Prostate gland (tissue), 2 donors: ENCODE results near the gene ASB15. TPM values are rescaled to one million over a fixed set of nuclear protein-coding genes. Genes with fewer than 3 reads are reported as not detected.

Source experiments
- DNase-seq: peaks from one replicate; pipeline ENCODE4 v3.0.0-alpha.2; 2019; ENCODE audit warnings: low spot score
- H3K27ac ChIP-seq, 2 donors: fragments of 200-600 bp; sonication (generic); 2 replicates each; pipeline ENCODE4 v1.5.1; 2017 to 2019
- H3K27me3 ChIP-seq: fragments of 200-600 bp; sonication (generic); replicated peaks from 2 replicates; pipeline ENCODE4 v1.5.1; 2019; ENCODE audit not compliant: insufficient read depth
- H3K36me3 ChIP-seq, 2 donors: fragments of 200-600 bp; sonication (generic); 1 replicate in 1 of 2; 2 replicates in 1 of 2; pipeline versions ENCODE4 v1.5.1 to v1.8.1; 2017 to 2019
- H3K4me1 ChIP-seq: fragments of 200-600 bp; sonication (generic); replicated peaks from 2 replicates; pipeline ENCODE4 v1.5.1; 2019
- H3K4me3 ChIP-seq, 2 donors: fragments of 200-600 bp; sonication (generic); 2 replicates each; pipeline ENCODE4 v1.5.1; 2017 to 2019
- H3K9me3 ChIP-seq: fragments of 200-600 bp; sonication (generic); 2 replicates; pipeline ENCODE4 v1.5.1; 2017
- POLR2A ChIP-seq: fragments of 450-650 bp; IDR thresholded peaks from one replicate; pipeline ENCODE4 v1.6.1; 2016; ENCODE audit warnings: antibody characterized with exemption, mild to moderate bottlenecking
- POLR2AphosphoS5 ChIP-seq: sonication (generic); formaldehyde crosslinking; IDR thresholded peaks from one replicate; pipeline ENCODE4 v1.6.1; 2017; ENCODE audit warnings: antibody characterized with exemption
- WGBS: methylation state at CpG from one replicate; pipeline ENCODE4 v1.1.5; 2018; 5-methylcytosine and 5-hydroxymethylcytosine counted together
- intact Hi-C: fragments of 100-400 bp; cut with DNase I; formaldehyde crosslinking; loops from one replicate; pipeline ENCODE4 v1.14.2; 2022
- total RNA-seq, 2 donors: library from RNA; depleted of rRNA; stranded (reverse); fragments of >200 nt; gene quantifications; one replicate each; pipeline ENCODE4 v1.1.0, GENCODE V29; 2016
- TF ChIP-seq, protein P1 (sequence below), 4 experiments: fragments of 200-600 bp in 2 of 4; fragments of 450-650 bp in 2 of 4; sonication (generic) in 2 of 4; IDR thresholded peaks; 1 replicate in 3 of 4; 2 replicates in 1 of 4; pipeline ENCODE4 v1.5.1; 2016 to 2019; ENCODE audit warnings: antibody characterized with exemption in 4 of 4, mild to moderate bottlenecking in 2 of 4, moderate library complexity in 2 of 4

Gene ASB15
- total RNA-seq, 2 donors from 2014 or later = 1.1 TPM; not detected in 1

DNA sequence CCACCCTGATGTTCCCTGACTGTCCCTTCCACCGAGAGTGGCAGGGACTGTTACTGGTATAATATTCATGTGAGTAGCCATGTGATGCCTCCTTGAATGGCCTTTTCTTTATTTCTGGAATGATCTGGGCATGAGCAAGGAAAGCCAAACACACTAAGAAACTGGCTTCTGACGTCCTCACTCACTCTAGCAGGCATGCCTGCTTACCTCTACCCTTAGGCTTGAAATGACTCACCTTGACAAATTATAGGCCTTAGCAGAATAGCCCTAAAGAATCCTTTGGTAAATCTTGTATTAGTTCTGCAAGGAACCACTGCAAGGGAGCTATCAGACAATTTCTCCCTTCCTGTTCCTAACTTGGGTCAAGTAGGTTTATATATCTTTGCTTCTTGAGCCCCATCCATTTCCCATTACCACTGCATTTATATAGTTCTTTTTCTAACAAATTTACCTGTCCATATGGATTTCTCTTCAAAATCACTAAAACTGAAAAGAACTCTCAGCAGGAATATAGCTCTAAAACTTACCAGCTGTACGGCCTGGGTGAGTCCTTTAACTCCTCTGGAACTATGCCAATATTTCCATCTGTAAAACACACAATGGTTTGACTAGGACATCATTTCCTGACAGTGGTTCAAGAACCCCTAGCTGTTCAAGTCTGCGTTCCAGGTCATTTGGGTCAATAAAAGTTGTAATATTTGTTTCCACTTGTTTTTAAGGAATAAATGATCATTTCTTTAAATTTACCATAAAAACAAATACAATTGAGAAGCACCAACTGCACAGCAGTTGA, 31.0 kb upstream of the ASB15 start:
- Histone ChIP-seq H3K4me3 (no peak overlapping the region), H3K36me3 (no peaks in the 10 kb centered on the region), H3K27me3 (no peaks in the 10 kb centered on the region), H3K9me3 (no peaks in the 10 kb centered on the region), H3K27ac (no peak overlapping the region), H3K4me1 (no peaks in the 10 kb centered on the region)
- 54% methylated on average over 4 of the region's 4 CpGs for whole genome bisulfite sequencing
- intact Hi-C loops = no loop called here
- DNase-seq = no peak
- TF ChIP-seq POLR2A (no peak), POLR2AphosphoS5 (no peak)
- TF ChIP-seq, protein P1, sequence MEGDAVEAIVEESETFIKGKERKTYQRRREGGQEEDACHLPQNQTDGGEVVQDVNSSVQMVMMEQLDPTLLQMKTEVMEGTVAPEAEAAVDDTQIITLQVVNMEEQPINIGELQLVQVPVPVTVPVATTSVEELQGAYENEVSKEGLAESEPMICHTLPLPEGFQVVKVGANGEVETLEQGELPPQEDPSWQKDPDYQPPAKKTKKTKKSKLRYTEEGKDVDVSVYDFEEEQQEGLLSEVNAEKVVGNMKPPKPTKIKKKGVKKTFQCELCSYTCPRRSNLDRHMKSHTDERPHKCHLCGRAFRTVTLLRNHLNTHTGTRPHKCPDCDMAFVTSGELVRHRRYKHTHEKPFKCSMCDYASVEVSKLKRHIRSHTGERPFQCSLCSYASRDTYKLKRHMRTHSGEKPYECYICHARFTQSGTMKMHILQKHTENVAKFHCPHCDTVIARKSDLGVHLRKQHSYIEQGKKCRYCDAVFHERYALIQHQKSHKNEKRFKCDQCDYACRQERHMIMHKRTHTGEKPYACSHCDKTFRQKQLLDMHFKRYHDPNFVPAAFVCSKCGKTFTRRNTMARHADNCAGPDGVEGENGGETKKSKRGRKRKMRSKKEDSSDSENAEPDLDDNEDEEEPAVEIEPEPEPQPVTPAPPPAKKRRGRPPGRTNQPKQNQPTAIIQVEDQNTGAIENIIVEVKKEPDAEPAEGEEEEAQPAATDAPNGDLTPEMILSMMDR (IDR thresholded peaks at IDR 0.05) = no peak

DNA sequence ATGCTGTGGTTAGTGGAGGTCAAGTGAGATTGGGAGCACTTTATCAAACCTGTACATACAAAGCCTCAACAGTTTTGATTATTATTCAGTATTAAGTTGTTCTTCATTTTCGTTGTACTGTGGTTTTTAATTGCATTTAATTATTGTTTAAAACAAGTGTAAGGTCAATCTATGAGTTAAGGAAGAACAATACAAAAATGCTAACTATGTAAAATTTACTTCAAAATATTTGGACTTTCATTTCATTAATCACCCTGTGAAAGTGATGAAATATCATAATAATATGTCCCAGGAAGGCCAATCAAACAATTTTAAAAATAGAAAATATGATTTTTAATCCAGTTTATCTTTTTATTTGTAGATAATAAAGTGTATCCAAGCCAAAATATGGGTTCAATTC, 30.4 kb upstream of the ASB15 start:
- no peaks in the 10 kb centered on the region for H3K9me3 ChIP-seq
- H3K27ac ChIP-seq = no peak overlapping the region
- no peaks in the 10 kb centered on the region for H3K27me3 ChIP-seq
- H3K36me3 ChIP-seq = no peaks in the 10 kb centered on the region
- DNase-seq = no peak
- intact Hi-C loops = no loop called here
- 71% methylated on average over 1 of the region's 1 CpG for WGBS
- H3K4me3 ChIP-seq = no peak overlapping the region
- H3K4me1 ChIP-seq = no peaks in the 10 kb centered on the region
- TF ChIP-seq POLR2AphosphoS5 (no peak), POLR2A (no peak)
- TF ChIP-seq, protein P1 (IDR thresholded peaks at IDR 0.05) = no peak

DNA sequence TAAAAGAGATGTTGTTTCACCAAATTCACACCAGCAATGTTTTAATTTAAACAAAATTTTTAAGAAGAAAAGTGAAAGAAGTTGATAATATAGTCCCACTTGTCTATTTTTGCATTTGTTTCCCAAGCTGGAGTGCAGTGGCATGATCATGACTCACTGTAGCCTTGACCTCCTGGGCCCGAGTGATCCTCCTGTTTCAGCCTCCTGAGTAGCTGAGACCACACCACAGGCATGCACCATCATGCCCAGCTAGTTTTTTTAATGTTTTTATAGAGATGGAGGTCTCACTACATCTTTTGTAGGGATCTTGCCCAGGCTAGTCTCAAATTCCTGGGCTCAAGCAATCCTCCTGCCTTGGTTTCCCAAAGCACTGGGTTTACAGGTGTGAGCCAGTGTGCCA, 29.9 kb upstream of the ASB15 start:
- Histone ChIP-seq H3K36me3 (no peaks in the 10 kb centered on the region), H3K27ac (no peak overlapping the region), H3K27me3 (no peaks in the 10 kb centered on the region), H3K4me3 (no peak overlapping the region), H3K9me3 (no peaks in the 10 kb centered on the region), H3K4me1 (no peaks in the 10 kb centered on the region)
- no peak for DNase-seq
- intact Hi-C loops = no loop called here
- TF ChIP-seq POLR2A (no peak), POLR2AphosphoS5 (no peak)
- WGBS = 63% methylated on average over 1 of the region's 1 CpG

DNA sequence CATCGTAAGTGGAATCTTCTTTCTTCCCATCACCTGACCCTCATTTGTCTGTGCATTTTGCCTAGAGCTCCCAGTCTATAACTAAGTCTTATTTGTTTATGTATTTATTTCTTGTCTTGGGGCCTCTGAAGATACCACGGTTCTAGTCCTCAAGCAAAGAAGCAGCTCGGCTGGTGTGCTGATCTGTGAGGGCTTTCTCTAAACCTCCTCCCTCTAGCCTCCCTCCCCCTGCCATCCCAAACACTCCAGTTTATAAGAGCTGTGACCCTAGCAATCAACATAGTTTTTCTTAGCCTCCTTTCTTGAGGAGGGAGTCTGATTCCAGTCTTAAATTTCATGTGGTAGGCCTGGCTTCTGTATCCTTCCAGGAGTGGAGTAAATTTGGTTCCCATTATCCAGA, 28.3 kb upstream of the ASB15 start:
- intact Hi-C loops = no loop called here
- DNase-seq = no peak
- no peaks in the 10 kb centered on the region for H3K4me1 ChIP-seq
- no peaks in the 10 kb centered on the region for H3K9me3 ChIP-seq
- no peaks in the 10 kb centered on the region for H3K36me3 ChIP-seq
- H3K27ac ChIP-seq = no peak overlapping the region
- no peaks in the 10 kb centered on the region for H3K27me3 ChIP-seq
- no peak for TF ChIP-seq POLR2AphosphoS5
- TF ChIP-seq, protein P1 (IDR thresholded peaks at IDR 0.05) = no peak
- no peak for TF ChIP-seq POLR2A
- 65% methylated on average over 3 of the region's 3 CpGs for WGBS
- H3K4me3 ChIP-seq = no peak overlapping the region

DNA sequence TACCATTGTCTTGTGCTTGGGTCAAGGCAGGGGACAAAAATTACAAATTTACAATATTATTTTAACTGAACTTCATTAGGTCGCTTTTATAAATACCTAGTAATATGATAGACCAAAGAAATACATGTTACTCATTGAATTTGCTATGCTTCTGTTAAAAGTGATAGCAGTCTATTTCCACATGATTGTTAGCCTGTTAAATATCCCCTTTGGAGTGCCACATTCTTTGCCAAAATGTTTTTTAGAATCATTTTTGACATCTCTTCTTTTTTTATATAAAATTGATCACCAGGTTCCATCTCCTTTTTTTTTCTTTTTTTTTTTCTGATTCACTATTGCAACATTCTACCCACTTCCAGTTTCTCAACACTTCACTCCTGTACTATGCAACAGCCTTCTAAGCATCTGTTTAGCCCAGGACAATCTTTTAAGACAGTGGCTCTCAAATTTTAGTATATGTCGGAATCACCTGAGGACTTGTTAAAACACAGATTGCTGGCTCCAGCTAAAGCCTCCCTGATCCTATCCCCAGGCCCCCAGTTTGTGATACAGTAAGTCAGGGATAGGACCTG, 27.6 kb upstream of the ASB15 start:
- H3K4me3 ChIP-seq = no peak overlapping the region
- 88% methylated on average over 2 of the region's 2 CpGs for WGBS
- H3K9me3 ChIP-seq = no peaks in the 10 kb centered on the region
- H3K27ac ChIP-seq = no peak overlapping the region
- H3K4me1 ChIP-seq = no peaks in the 10 kb centered on the region
- H3K27me3 ChIP-seq = no peaks in the 10 kb centered on the region
- TF ChIP-seq POLR2AphosphoS5 (no peak), POLR2A (no peak)
- TF ChIP-seq, protein P1 (IDR thresholded peaks at IDR 0.05) = no peak
- DNase-seq = no peak
- no peaks in the 10 kb centered on the region for H3K36me3 ChIP-seq
- intact Hi-C loops = no loop called here
